Measurements from ENCODE around the gene EHMT2. TPM values are rescaled to one million over a fixed set of nuclear protein-coding genes. Genes with fewer than 3 reads are reported as not detected.

Gene EHMT2
- total RNA-seq, 1 experiment from 2014 or later = 137 TPM

GRCh38 chr6:31860349-31860748 is 37.1 kb downstream of the EHMT2 start:
- Mint-ChIP-seq H3K27ac (no peak overlapping the region), H3K36me3 (peaks cover 24% of the 10 kb centered on the region), H3K9me3 (peaks cover 5% of the 10 kb centered on the region; the same call in 1 of the 2 replicates), H3K4me1 (peaks cover 19% of the 10 kb centered on the region), H3K4me3 (no peak overlapping the region), H3K27me3 (ENCODE audit: low read depth) (peaks cover 3% of the 10 kb centered on the region; the same call in 1 of the 2 replicates)
- ATAC-seq = no peak
- no peak for TF ChIP-seq JAZF1 (CRISPR knock-in tag; IDR thresholded peaks at IDR 0.05)
- TF ChIP-seq SOX15 (CRISPR knock-in tag; IDR thresholded peaks at IDR 0.05) = no peak
- no peak for TF ChIP-seq ETV6 (CRISPR knock-in tag; IDR thresholded peaks at IDR 0.05)
- TF ChIP-seq, protein P1, sequence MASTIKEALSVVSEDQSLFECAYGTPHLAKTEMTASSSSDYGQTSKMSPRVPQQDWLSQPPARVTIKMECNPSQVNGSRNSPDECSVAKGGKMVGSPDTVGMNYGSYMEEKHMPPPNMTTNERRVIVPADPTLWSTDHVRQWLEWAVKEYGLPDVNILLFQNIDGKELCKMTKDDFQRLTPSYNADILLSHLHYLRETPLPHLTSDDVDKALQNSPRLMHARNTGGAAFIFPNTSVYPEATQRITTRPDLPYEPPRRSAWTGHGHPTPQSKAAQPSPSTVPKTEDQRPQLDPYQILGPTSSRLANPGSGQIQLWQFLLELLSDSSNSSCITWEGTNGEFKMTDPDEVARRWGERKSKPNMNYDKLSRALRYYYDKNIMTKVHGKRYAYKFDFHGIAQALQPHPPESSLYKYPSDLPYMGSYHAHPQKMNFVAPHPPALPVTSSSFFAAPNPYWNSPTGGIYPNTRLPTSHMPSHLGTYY (CRISPR knock-in tag; IDR thresholded peaks at IDR 0.05) = no peak
- no peak for TF ChIP-seq NR1H2 (CRISPR knock-in tag; IDR thresholded peaks at IDR 0.05)
- TF ChIP-seq CBFB (CRISPR knock-in tag; IDR thresholded peaks at IDR 0.05; ENCODE audit: low read depth) = no peak
- TF ChIP-seq USF2 (CRISPR knock-in tag; IDR thresholded peaks at IDR 0.05) = no peak
- TF ChIP-seq ZNF263 (CRISPR knock-in tag; IDR thresholded peaks at IDR 0.05; ENCODE audit: low read depth) = no peak
- no peak for TF ChIP-seq CREM (CRISPR knock-in tag; IDR thresholded peaks at IDR 0.05)
- ChIA-PET CTCF (no interaction called here), POLR2A (no interaction called here)
- no peak for DNase-seq (ENCODE audit: low spot score)

DNA sequence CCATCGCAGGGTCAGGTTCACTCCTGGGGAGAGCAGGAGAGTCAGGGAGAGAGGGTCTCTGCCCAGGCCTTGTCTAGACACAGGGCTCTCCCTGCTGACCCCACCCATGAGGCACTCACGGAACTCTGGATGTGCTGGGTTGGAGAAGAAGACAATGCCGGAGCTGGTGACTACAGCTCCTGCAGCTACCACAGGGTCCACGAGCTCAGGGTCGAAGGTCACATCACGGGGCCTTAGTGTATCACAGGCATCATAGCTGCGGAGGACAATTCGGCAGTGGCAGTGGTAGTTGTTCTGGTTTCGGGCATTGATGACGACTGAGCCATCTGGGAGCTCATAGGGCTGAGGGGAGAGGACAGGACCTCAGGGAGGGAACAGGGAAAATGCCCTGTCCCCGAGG is 37.6 kb downstream of the EHMT2 start:
- CTCF ChIA-PET = no interaction called here
- Mint-ChIP-seq H3K36me3 (peaks cover 26% of the 10 kb centered on the region), H3K27me3 (ENCODE audit: low read depth) (peaks cover 5% of the 10 kb centered on the region; the same call in 1 of the 2 replicates), H3K4me1 (peaks cover 15% of the 10 kb centered on the region), H3K9me3 (peaks cover 7% of the 10 kb centered on the region; the same call in 1 of the 2 replicates), H3K27ac (no peak overlapping the region), H3K4me3 (no peak overlapping the region)
- POLR2A ChIA-PET = no interaction called here
- no peak for ATAC-seq
- TF ChIP-seq OVOL2 (CRISPR knock-in tag; IDR thresholded peaks at IDR 0.05; ENCODE audit: borderline replicate concordance) (no peak), ZNF416 (CRISPR knock-in tag; IDR thresholded peaks at IDR 0.05) (no peak), JAZF1 (CRISPR knock-in tag; IDR thresholded peaks at IDR 0.05) (no peak), KAT7 (CRISPR knock-in tag; IDR thresholded peaks at IDR 0.05; ENCODE audit: borderline replicate concordance) (no peak), ATF1 (CRISPR knock-in tag; IDR thresholded peaks at IDR 0.05) (no peak), ZBTB43 (CRISPR knock-in tag; IDR thresholded peaks at IDR 0.05) (no peak), NR2C2 (CRISPR knock-in tag; IDR thresholded peaks at IDR 0.05) (no peak), ETV6 (CRISPR knock-in tag; IDR thresholded peaks at IDR 0.05) (no peak), TEAD1 (CRISPR knock-in tag; IDR thresholded peaks at IDR 0.05) (no peak), NFE2L1 (CRISPR knock-in tag; IDR thresholded peaks at IDR 0.05) (no peak), ARID4B (CRISPR knock-in tag; IDR thresholded peaks at IDR 0.05; ENCODE audit: borderline replicate concordance) (no peak), HMGXB4 (CRISPR knock-in tag; IDR thresholded peaks at IDR 0.05) (no peak), IRF1 (CRISPR knock-in tag; IDR thresholded peaks at IDR 0.05) (no peak), EMX1 (CRISPR knock-in tag; IDR thresholded peaks at IDR 0.05) (no peak), NR1H2 (CRISPR knock-in tag; IDR thresholded peaks at IDR 0.05) (no peak), USF1 (CRISPR knock-in tag; IDR thresholded peaks at IDR 0.05) (no peak)
- no peak for DNase-seq (ENCODE audit: low spot score)

Data from WTC11 (cell line).